HepG2 (cell line): ENCODE data around the gene LILRB3. TPM values are rescaled to one million over a fixed set of nuclear protein-coding genes. Genes with fewer than 3 reads are reported as not detected.

ENCODE experiments used
- ATAC-seq: fragments of 200-7000 bp; cut with Tn5 transposase; 3 replicates; pipeline ENCODE4 v1.9.1; 2020; ENCODE audit warnings: mild to moderate bottlenecking, moderate library complexity
- BruUV-seq: library from RNA; stranded (reverse); fragments of 400-500 nt; replicated peaks from 2 replicates; lab custom pipeline; 2021; lab: Mats Ljungman, UMichigan
- CTCF ChIA-PET: fragments of 300-600 bp; formaldehyde crosslinking; extraction: SDS; loops from one replicate; lab custom pipeline; 2021; ENCODE audit warnings: low total read pairs, inconsistent platforms, low intra/inter-chr PET ratio; lab: Yijun Ruan, JAX
- POLR2A ChIA-PET: fragments of 350-600 bp; sonication (Branson Sonifier 250); formaldehyde crosslinking; loops from one replicate; lab custom pipeline; 2020; ENCODE audit warnings: antibody characterized with exemption, inconsistent platforms; lab: Yijun Ruan, JAX
- DNase-seq: peaks from one replicate; pipeline ENCODE4 v3.0.0-alpha.2; 2015; ENCODE audit warnings: low spot score
- FAIRE-seq: peaks from 3 replicates; lab custom pipeline; 2011; peaks lifted over from hg19 to GRCh38; lab: Jason Lieb, UNC
- H2AFZ ChIP-seq: one replicate; pipeline ENCODE4 v1.6.1; 2011; ENCODE audit warnings: low read length, inconsistent platforms
- H3K27ac ChIP-seq: fragments of 300-600 bp; 3 replicates; pipeline ENCODE4 v1.8.0; 2011; ENCODE audit warnings: mixed run types, mild to moderate bottlenecking, mixed read lengths, low read length, inconsistent platforms; ENCODE audit not compliant: insufficient read depth; ENCODE audit errors: extremely low read length
- H3K27me3 ChIP-seq, 2 experiments: fragments of 200-600 bp in 1 of 2; 2 replicates in 1 of 2; 3 replicates in 1 of 2; pipeline versions ENCODE4 v1.6.0 to v1.8.0; 2011; ENCODE audit warnings: low read length in 2 of 2, mild to moderate bottlenecking in 2 of 2, moderate library complexity in 2 of 2, inconsistent platforms in 1 of 2; ENCODE audit not compliant: insufficient read depth in 2 of 2, control insufficient read depth in 1 of 2
- H3K36me3 ChIP-seq, 2 experiments: fragments of 200-600 bp in 1 of 2; replicated peaks in 1 of 2; 2 replicates in 1 of 2; 3 replicates in 1 of 2; pipeline versions ENCODE4 v1.5.1 to v1.8.0; 2011; ENCODE audit warnings: low read length in 2 of 2, inconsistent platforms in 1 of 2; ENCODE audit not compliant: insufficient read depth in 2 of 2, control insufficient read depth in 1 of 2
- H3K4me1 ChIP-seq: 2 replicates; pipeline ENCODE4 v1.5.1; 2012; ENCODE audit warnings: low read length, inconsistent platforms; ENCODE audit not compliant: insufficient read depth
- H3K4me2 ChIP-seq: 2 replicates; pipeline ENCODE4 v1.6.0; 2011; ENCODE audit warnings: low read depth, low read length, inconsistent platforms
- H3K4me3 ChIP-seq, 3 experiments: fragments of 200-600 bp in 1 of 3; sonication (generic), shearing (Covaris generic) in 1 of 3; replicated peaks in 1 of 3; 2 replicates each; pipeline ENCODE4 v1.5.1; 2011 to 2016; ENCODE audit warnings: low read length in 3 of 3, inconsistent platforms in 2 of 3, low read depth in 2 of 3, mild to moderate bottlenecking in 2 of 3, control low read depth in 1 of 3, mixed read lengths in 1 of 3; ENCODE audit not compliant: insufficient read depth in 1 of 3
- H3K79me2 ChIP-seq: one replicate; pipeline ENCODE4 v1.6.1; 2011; ENCODE audit warnings: low read length, inconsistent platforms; ENCODE audit not compliant: insufficient read depth
- H3K9ac ChIP-seq: 2 replicates; pipeline ENCODE4 v1.6.0; 2011; ENCODE audit warnings: mild to moderate bottlenecking, low read depth, low read length, inconsistent platforms; ENCODE audit not compliant: insufficient read depth
- H3K9me3 ChIP-seq: 2 replicates; pipeline ENCODE4 v1.5.1; 2012; ENCODE audit warnings: mild to moderate bottlenecking, low read length
- H4K20me1 ChIP-seq: 2 replicates; pipeline ENCODE4 v1.6.0; 2011; ENCODE audit warnings: inconsistent platforms, mild to moderate bottlenecking, low read length, moderate library complexity; ENCODE audit not compliant: insufficient read depth
- AHR ChIP-seq: IDR thresholded peaks from 2 replicates; pipeline ENCODE4 v1.6.1; 2018; ENCODE audit warnings: missing genetic modification reagents, missing compliant biosample characterization
- ATF4 ChIP-seq, 2 experiments: fragments of 450-650 bp in 1 of 2; sonication (generic) in 1 of 2; formaldehyde crosslinking; IDR thresholded peaks; 2 replicates each; pipeline versions ENCODE4 v1.5.0 to v1.8.0; 2020 to 2022; ENCODE audit warnings: mild to moderate bottlenecking in 1 of 2, missing genetic modification reagents in 1 of 2
- FOXA3 ChIP-seq: IDR thresholded peaks from 2 replicates; pipeline ENCODE4 v1.6.1; 2016; ENCODE audit warnings: missing genetic modification reagents, missing compliant biosample characterization
- KLF6 ChIP-seq: IDR thresholded peaks from 2 replicates; pipeline ENCODE4 v1.8.0; 2016; ENCODE audit warnings: missing biosample characterization, missing genetic modification reagents
- NCOA1 ChIP-seq: sonication (generic); formaldehyde crosslinking; IDR thresholded peaks from 2 replicates; pipeline ENCODE4 v1.9.0; 2021; ENCODE audit warnings: missing genetic modification reagents
- NONO ChIP-seq, 2 experiments: fragments of 450-650 bp in 1 of 2; sonication (generic) in 1 of 2; formaldehyde crosslinking in 1 of 2; IDR thresholded peaks in 1 of 2; conservative IDR thresholded peaks in 1 of 2; 2 replicates each; pipeline versions ENCODE4 v1.6.1 to v1.8.0; 2017 to 2022; ENCODE audit warnings: mild to moderate bottlenecking in 1 of 2, missing genetic modification reagents in 1 of 2, moderate library complexity in 1 of 2
- NRL ChIP-seq: sonication (generic); formaldehyde crosslinking; IDR thresholded peaks from 2 replicates; pipeline ENCODE4 v1.5.0; 2020; ENCODE audit warnings: missing genetic modification reagents, mild to moderate bottlenecking, moderate library complexity, borderline replicate concordance
- POLR2AphosphoS5 ChIP-seq: IDR thresholded peaks from 2 replicates; pipeline ENCODE4 v1.6.1; 2012; ENCODE audit warnings: low read depth, low read length
- TAF15 ChIP-seq: fragments of 200-400 bp; formaldehyde crosslinking; IDR thresholded peaks from one replicate; pipeline ENCODE4 v1.6.1; 2018; ENCODE audit warnings: mild to moderate bottlenecking, low read depth, low read length; ENCODE audit not compliant: poor library complexity, severe bottlenecking
- YY1 ChIP-seq: IDR thresholded peaks from 2 replicates; pipeline ENCODE4 v1.6.1; 2011; ENCODE audit warnings: low read length, low read depth, moderate library complexity, mild to moderate bottlenecking; ENCODE audit not compliant: insufficient read depth, insufficient replicate concordance
- ZGPAT ChIP-seq: IDR thresholded peaks from 2 replicates; pipeline ENCODE4 v1.6.1; 2016; ENCODE audit warnings: mild to moderate bottlenecking
- ZNF296 ChIP-seq: sonication (generic); formaldehyde crosslinking; conservative IDR thresholded peaks from 2 replicates; pipeline ENCODE4 v1.5.0; 2020; ENCODE audit warnings: mild to moderate bottlenecking, missing genetic modification reagents
- ZNF746 ChIP-seq: sonication (generic); formaldehyde crosslinking; IDR thresholded peaks from 2 replicates; pipeline ENCODE4 v1.8.0; 2022; ENCODE audit warnings: mild to moderate bottlenecking, missing genetic modification reagents
- ZNF772 ChIP-seq: sonication (generic); formaldehyde crosslinking; IDR thresholded peaks from 2 replicates; pipeline ENCODE4 v1.5.0; 2020; ENCODE audit warnings: mild to moderate bottlenecking, missing genetic modification reagents
- ZSCAN21 ChIP-seq: sonication (generic); formaldehyde crosslinking; IDR thresholded peaks from 2 replicates; pipeline ENCODE4 v1.8.0; 2022; ENCODE audit warnings: mild to moderate bottlenecking, missing genetic modification reagents, moderate library complexity, borderline replicate concordance
- WGBS: methylation state at CpG from one replicate; pipeline ENCODE4 v1.1.6; 2017; ENCODE audit warnings: low lambda C conversion rate; 5-methylcytosine and 5-hydroxymethylcytosine counted together
- in situ Hi-C: cut with HindIII; loops from 2 replicates; pipeline ENCODE4 v1.10.0; 2017; ENCODE audit warnings: low pct_unique_long_range_greater_than_20kb; ENCODE audit not compliant: extremely low pct_ligation_motif_present
- intact Hi-C: fragments of 100-400 bp; cut with micrococcal nuclease; formaldehyde crosslinking; loops from one replicate; pipeline ENCODE4 v1.10.0; 2022; ENCODE audit not compliant: unreplicated experiment
- polyA plus RNA-seq, 8 experiments: library from polyadenylated mRNA; depleted of rRNA in 3 of 8; stranded (reverse) in 7 of 8; unstranded in 1 of 8; fragments of >200 nt; fragmentation: Illumina TruSeq in 4 of 8; extraction: Trizol in 4 of 8; gene quantifications; 2 replicates each; pipeline versions ENCODE4 v1.2.1 to v1.2.3, GENCODE V29; 2011 to 2016; ENCODE audit warnings: low read depth in 4 of 8, missing spikeins in 1 of 8, mixed read lengths in 1 of 8; ENCODE audit not compliant: insufficient read depth in 1 of 8
- total RNA-seq, 5 experiments: library from RNA; depleted of rRNA; stranded (reverse); fragments of >200 nt; fragmentation: Illumina TruSeq; extraction: Trizol; gene quantifications; 2 replicates each; pipeline ENCODE4 v1.2.3, GENCODE V29; 2016; ENCODE audit warnings: low read depth in 1 of 5
- TF ChIP-seq, protein P1 (sequence below): sonication (generic); formaldehyde crosslinking; IDR thresholded peaks from 2 replicates; pipeline ENCODE4 v1.8.0; 2022; ENCODE audit warnings: mild to moderate bottlenecking, missing genetic modification reagents, moderate library complexity

Gene LILRB3
- total and polyA plus RNA-seq, 2 of the 13 experiments (the other 11 are each of a cell fraction or from before 2014, with no cell fraction given), result 0.22 TPM; not detected in 1

- peak; percentile 46 for ATAC-seq
- POLR2A ChIA-PET, result interaction anchor here (0.8 to 4.9 kb wide), 11 partner anchors 11 to 327 kb away, joined by 3 to 306 read pairs (median 7); partner anchors contain the start of genes CNOT3, LENG1, MYADM and PRPF31
- Histone ChIP-seq H3K27me3 (no peaks in the 10 kb centered on the region), H3K9me3 (no peaks in the 10 kb centered on the region), H3K27ac (peak within 1 kb of the TSS; percentile 96), H4K20me1 (no peaks in the 10 kb centered on the region), H3K9ac (peak within 1 kb of the TSS; percentile 92), H3K79me2 (peaks cover 28% of the 10 kb centered on the region), H3K4me2 (peak within 1 kb of the TSS; percentile 93), H3K4me3 (peak within 1 kb of the TSS; percentile 82 to 91 (median 88)), H3K4me1 (peaks cover 40% of the 10 kb centered on the region), H2AFZ (no peak within 1 kb of the TSS), H3K36me3 (peaks cover 6 to 27% of the 10 kb centered on the region in 2 experiments; a peak in 4 of 5 replicates)
- BruUV-seq, result TSS peak; percentile 47
- CTCF ChIA-PET, result no interaction called here
- FAIRE-seq, result no peak
- peak; percentile 71 for DNase-seq
- in situ Hi-C loops (no loop called here), intact Hi-C loops (loop anchor here (2.0 to 5.0 kb wide), 2 partner anchors 20 to 41 kb away; no protein-coding TSS in a partner anchor)
- 3% methylated on average over 15 of the region's 77 CpGs for WGBS
- TF ChIP-seq FOXA3 (CRISPR knock-in tag) (0 out of 2 replicates have a peak, but pooled peaks have one; percentile 4), POLR2AphosphoS5 (peak; percentile 72), KLF6 (CRISPR knock-in tag) (peak; percentile 55; the same call in 1 of the 2 replicates), ZNF772 (CRISPR knock-in tag) (peak; percentile 24; the same call in 1 of the 2 replicates), ZSCAN21 (peak; percentile 60; the same call in 1 of the 2 replicates), AHR (CRISPR knock-in tag) (peak; percentile 20; the same call in 1 of the 2 replicates), TAF15 (peak; percentile 21), NRL (CRISPR knock-in tag) (no peak; the same call in 1 of the 2 replicates), ZNF296 (CRISPR knock-in tag) (peak; percentile 61; the same call in 1 of the 2 replicates), ZNF746 (CRISPR knock-in tag) (0 out of 2 replicates have a peak, but pooled peaks have one; percentile 58), YY1 (peak; percentile 34), ZGPAT (CRISPR knock-in tag) (peak; percentile 65; the same call in 1 of the 2 replicates), NONO (IDR thresholded peaks at IDR 0.05) (no peak), NONO (CRISPR knock-in tag; conservative IDR thresholded peaks at IDR 0.05) (peak; percentile 51), ATF4 (CRISPR knock-in tag; IDR thresholded peaks at IDR 0.05) (0 out of 4 replicates have a peak, but pooled peaks of 1 of the 2 experiments have one; percentile 34), NCOA1 (CRISPR knock-in tag) (peak; percentile 84)
- TF ChIP-seq, protein P1, sequence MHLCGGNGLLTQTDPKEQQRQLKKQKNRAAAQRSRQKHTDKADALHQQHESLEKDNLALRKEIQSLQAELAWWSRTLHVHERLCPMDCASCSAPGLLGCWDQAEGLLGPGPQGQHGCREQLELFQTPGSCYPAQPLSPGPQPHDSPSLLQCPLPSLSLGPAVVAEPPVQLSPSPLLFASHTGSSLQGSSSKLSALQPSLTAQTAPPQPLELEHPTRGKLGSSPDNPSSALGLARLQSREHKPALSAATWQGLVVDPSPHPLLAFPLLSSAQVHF (CRISPR knock-in tag), result peak; percentile 49; the same call in 1 of the 2 replicates
Measured at GRCh38 chr19:54191011-54191810, 31.6 kb downstream of the LILRB3 start, which contains the start of gene TSEN34. Gene TSEN34, plus strand, starts transcription at chr19:54191308. Its CDS starts 57 bp downstream, at chr19:54191365.
